ENCODE data around the gene KCNT1.

Gene KCNT1

DNA sequence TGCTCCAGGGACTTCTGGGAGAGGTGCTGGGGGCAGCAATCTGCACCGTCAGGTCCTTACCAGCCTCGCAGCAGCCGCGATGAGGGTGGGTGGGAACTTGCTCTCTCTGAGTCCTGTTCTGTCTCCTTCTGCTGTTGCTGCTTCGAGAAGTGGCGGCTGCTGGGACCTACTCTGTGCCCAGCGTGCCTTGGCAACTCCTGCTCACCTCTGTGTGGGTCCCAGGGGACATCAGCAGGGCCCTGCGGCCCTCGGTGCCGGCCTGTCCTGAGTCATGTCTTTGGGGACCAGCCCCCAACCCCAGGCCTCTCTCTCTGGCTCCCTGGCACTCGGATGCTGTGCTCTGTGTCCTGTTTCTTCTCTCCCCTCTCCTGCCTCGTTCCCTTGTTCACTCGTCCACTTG is 49.5 kb downstream of the KCNT1 start:
- TF ChIP-seq, protein P1, sequence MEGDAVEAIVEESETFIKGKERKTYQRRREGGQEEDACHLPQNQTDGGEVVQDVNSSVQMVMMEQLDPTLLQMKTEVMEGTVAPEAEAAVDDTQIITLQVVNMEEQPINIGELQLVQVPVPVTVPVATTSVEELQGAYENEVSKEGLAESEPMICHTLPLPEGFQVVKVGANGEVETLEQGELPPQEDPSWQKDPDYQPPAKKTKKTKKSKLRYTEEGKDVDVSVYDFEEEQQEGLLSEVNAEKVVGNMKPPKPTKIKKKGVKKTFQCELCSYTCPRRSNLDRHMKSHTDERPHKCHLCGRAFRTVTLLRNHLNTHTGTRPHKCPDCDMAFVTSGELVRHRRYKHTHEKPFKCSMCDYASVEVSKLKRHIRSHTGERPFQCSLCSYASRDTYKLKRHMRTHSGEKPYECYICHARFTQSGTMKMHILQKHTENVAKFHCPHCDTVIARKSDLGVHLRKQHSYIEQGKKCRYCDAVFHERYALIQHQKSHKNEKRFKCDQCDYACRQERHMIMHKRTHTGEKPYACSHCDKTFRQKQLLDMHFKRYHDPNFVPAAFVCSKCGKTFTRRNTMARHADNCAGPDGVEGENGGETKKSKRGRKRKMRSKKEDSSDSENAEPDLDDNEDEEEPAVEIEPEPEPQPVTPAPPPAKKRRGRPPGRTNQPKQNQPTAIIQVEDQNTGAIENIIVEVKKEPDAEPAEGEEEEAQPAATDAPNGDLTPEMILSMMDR (IDR thresholded peaks at IDR 0.05; ENCODE audit: low read depth, low read length): no peak
- TF ChIP-seq, protein P2, sequence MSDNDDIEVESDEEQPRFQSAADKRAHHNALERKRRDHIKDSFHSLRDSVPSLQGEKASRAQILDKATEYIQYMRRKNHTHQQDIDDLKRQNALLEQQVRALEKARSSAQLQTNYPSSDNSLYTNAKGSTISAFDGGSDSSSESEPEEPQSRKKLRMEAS (IDR thresholded peaks at IDR 0.05; ENCODE audit: low read depth, low read length): no peak
- TF ChIP-seq MYC (IDR thresholded peaks at IDR 0.05; ENCODE audit: low read depth, low read length): no peak
- TF ChIP-seq POLR2A (IDR thresholded peaks at IDR 0.05; ENCODE audit: extremely low read depth, insufficient read length): no peak
- no peak overlapping the region for H3K4me3 ChIP-seq (ENCODE audit: low read depth, low read length)
- no peak for DNase-seq (ENCODE audit: low read depth)

DNA sequence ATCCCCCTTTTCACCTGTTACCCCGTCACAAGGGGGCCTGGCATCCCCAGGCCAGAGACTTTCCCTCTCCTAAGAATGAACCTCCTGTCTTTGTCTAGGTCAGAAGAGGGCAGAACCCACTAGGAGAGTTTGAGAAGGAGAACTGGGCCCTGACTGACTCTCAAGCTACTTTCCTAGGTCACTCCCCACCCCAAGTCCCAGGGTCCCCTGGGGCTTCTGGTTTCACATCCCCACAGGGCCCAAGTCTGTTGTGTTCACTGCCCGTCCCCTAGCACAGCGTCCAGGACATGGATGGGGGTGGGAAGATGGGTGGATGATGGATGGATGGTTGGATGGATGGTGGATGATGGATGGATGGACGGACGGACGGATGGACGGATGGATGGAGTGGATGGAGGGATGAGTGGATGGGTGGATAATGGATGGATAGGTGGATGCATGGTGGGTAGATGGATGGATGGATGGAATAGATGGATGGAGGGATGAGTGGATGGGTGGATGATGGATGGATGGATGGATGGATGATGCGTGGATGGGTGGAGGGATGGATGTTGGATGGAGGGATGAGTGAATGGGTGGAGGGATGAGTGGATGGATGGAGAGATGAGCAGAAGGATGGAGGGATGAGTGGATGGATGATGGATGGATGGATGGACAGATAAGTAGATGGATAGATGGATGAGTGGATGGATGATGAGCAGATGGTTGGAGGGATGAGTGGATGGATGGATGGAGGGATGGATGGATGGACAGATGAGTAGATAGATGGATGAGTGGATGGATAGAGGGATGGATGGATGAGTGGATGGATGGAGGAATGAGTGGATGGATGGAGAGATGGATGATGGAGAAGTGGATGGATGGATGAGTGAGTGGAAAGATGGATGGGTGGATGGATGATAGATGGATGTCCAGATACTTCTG is 50.6 kb downstream of the KCNT1 start:
- TF ChIP-seq POLR2A (IDR thresholded peaks at IDR 0.05; ENCODE audit: extremely low read depth, insufficient read length) (no peak), MYC (IDR thresholded peaks at IDR 0.05; ENCODE audit: low read depth, low read length) (no peak)
- TF ChIP-seq, protein P2 (IDR thresholded peaks at IDR 0.05; ENCODE audit: low read depth, low read length): no peak
- TF ChIP-seq, protein P1 (IDR thresholded peaks at IDR 0.05; ENCODE audit: low read depth, low read length): no peak

DNA sequence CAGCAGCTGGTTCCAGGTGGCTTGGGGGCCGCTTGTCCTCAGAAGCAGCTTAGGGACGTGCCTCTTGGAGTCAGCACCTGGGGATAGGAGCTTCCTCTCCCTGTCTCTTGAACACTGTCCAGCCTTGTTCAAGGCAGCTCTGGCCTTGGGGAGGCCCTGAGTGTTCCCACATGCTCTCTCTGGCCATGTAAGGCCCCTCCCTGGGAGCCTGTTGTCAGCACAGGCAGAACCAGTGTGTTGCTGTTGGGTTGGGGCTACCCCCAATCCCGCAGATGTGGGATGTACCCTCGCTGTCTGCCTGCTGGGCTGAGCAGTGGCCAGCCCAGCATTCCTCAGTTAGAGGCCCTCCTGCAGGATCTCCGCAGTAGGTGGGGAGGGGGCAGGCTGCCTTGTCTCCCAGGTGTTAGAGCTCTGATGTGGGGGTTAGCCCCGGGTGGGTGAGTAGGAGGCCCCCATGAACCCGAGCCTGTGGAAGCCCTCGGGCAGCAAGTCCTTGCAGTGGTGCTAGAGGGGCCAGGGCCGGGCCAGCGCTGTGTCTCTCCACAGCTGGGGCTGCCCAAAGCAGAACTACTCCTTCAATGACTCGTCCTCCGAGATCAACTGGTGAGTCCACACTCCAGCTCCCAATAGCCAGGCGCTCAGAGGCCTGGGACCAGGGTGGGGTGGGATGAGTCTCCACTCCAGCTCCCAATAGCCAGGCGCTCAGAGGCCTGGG is 51.6 kb downstream of the KCNT1 start:
- no peak for DNase-seq (ENCODE audit: low read depth)
- TF ChIP-seq, protein P1 (IDR thresholded peaks at IDR 0.05; ENCODE audit: low read depth, low read length): no peak
- TF ChIP-seq MYC (IDR thresholded peaks at IDR 0.05; ENCODE audit: low read depth, low read length) (no peak), POLR2A (IDR thresholded peaks at IDR 0.05; ENCODE audit: extremely low read depth, insufficient read length) (no peak)
- TF ChIP-seq, protein P2 (IDR thresholded peaks at IDR 0.05; ENCODE audit: low read depth, low read length): no peak
- H3K4me3 ChIP-seq (ENCODE audit: low read depth, low read length): no peak overlapping the region

More for the DNA sequence above, 50.6 kb downstream of the KCNT1 start:
- H3K4me3 ChIP-seq (ENCODE audit: low read depth, low read length): no peak overlapping the region
- peak; percentile 45 for DNase-seq (ENCODE audit: low read depth)

DNA sequence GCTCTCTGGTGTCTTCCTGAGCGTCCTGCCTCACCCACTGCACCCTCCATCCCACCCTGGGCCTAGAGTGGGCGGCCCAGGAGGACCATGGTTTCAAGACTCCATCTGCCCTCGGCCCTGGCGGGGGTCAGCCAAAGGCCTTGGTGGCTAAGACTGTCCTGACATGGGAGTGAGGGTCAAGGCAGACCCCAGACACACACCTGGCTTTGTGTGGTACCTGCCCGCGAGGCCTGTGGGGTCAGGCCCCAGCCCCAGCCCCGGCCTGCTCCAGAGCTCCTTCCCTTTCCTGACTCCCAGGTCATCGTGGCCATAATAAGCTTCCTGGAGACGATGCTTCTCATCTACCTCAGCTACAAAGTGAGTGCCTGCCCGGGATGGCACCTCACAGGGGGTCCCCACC is 54.6 kb downstream of the KCNT1 start:
- DNase-seq (ENCODE audit: low read depth): no peak
- TF ChIP-seq MYC (IDR thresholded peaks at IDR 0.05; ENCODE audit: low read depth, low read length): no peak
- no peak overlapping the region for H3K4me3 ChIP-seq (ENCODE audit: low read depth, low read length)

DNA sequence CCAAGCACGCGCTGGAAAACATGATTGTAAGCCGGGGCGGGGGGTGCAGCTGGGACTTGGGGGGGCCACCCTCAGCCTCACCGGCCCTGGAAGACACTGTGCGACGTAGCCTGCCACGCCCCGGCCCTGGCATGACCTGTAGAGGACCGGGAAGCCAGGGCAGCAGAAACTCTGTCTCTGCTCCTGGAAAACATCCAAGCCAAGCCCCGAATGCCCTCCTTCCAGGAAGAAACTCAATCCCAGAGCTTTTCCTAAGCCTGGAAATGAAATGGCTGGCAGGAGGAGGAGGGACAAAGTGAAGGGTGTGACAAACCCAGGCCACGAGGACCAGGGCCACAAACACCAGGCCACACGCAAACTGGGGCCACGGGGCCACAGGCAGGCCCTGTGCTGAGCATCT is 55.4 kb downstream of the KCNT1 start:
- DNase-seq (ENCODE audit: low read depth): no peak
- no peak overlapping the region for H3K4me3 ChIP-seq (ENCODE audit: low read depth, low read length)
- TF ChIP-seq POLR2A (IDR thresholded peaks at IDR 0.05; ENCODE audit: extremely low read depth, insufficient read length) (no peak), MYC (IDR thresholded peaks at IDR 0.05; ENCODE audit: low read depth, low read length) (no peak)
- TF ChIP-seq, protein P1 (IDR thresholded peaks at IDR 0.05; ENCODE audit: low read depth, low read length): no peak
- TF ChIP-seq, protein P2 (IDR thresholded peaks at IDR 0.05; ENCODE audit: low read depth, low read length): no peak

DNA sequence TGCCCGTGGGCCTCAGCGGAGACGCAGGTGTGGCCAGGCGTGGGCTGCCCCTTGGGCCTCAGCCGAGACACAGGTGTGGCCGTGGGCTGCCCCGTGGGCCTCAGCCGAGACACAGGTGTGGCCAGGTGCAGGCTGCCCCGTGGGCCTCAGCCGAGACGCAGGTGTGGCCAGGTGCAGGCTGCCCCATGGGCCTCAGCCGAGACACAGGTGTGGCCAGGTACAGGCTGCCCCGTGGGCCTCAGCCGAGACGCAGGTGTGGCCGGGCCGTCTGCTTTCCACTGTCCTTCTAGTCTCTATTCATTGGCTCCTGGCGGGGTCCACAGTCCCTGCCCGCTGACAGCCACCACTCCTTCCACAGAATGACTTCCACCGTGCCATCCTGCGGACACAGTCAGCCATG is 56.1 kb downstream of the KCNT1 start:
- DNase-seq (ENCODE audit: low read depth): no peak
- TF ChIP-seq MYC (IDR thresholded peaks at IDR 0.05; ENCODE audit: low read depth, low read length) (no peak), POLR2A (IDR thresholded peaks at IDR 0.05; ENCODE audit: extremely low read depth, insufficient read length) (no peak)
- TF ChIP-seq, protein P2 (IDR thresholded peaks at IDR 0.05; ENCODE audit: low read depth, low read length): no peak
- TF ChIP-seq, protein P1 (IDR thresholded peaks at IDR 0.05; ENCODE audit: low read depth, low read length): no peak

More for the DNA sequence above, 56.1 kb downstream of the KCNT1 start:
- no peak overlapping the region for H3K4me3 ChIP-seq (ENCODE audit: low read depth, low read length)
